Erythroblast (primary cell): ENCODE results near the gene MCTP1.
A peak's percentile ranks its signal among the peaks of the same experiment; 100 is the strongest.

Source experiments
- DNase-seq, 2 experiments: peaks; one replicate each; lab custom pipeline; 2025; lab: John Stamatoyannopoulos, UW
- GATA1 ChIP-seq: IDR thresholded peaks from 2 replicates; pipeline ENCODE4 v1.6.1; 2011; ENCODE audit warnings: low read depth, mild to moderate bottlenecking, control low read depth, low read length, moderate library complexity
- POLR2A ChIP-seq: IDR thresholded peaks from 2 replicates; pipeline ENCODE4 v1.6.1; 2011; ENCODE audit warnings: mild to moderate bottlenecking, low read length

The MCTP1 gene

DNA sequence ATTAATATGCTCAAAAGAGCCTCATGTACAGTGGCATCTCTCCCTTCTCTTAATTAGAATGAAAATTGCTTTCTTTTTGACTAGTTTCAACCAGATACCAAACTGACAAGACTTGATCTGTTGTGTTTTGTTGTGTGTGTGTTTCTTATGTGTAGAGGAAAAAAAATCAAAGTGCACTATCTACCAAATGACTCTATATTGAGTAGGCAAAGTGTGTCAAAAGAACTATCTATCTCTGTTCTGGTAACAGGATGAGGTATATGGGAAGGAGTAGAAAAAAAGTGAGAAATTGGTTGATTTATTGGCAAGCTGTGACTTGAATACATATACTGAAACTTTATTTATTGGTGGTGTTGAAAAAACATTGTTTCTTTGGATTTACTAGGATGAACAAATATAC is 476.4 kb downstream of the MCTP1 start:
- no peak for TF ChIP-seq GATA1
- no peak for TF ChIP-seq POLR2A

DNA sequence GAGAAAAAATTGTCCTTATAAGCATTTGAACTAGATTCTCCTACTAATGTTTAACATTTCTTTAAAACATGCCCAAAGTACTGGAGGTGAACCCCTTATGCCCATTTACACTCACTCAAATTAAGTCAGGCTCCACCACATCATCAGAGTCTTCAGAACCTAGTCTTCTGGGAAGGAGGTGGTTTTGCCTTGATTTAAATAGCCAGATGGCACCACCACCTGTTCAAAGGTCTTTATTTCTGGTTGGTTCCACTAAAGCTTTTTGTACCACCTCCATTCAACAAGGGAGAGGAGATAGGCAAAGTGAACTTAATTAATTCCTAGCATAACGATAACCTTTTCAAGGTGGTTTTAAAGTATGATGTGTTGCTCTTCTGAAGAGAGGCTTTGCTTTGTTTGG is 476.9 kb downstream of the MCTP1 start:
- no peak for DNase-seq
- TF ChIP-seq GATA1: no peak

More for the DNA sequence above, 476.4 kb downstream of the MCTP1 start:
- no peak for DNase-seq

DNA sequence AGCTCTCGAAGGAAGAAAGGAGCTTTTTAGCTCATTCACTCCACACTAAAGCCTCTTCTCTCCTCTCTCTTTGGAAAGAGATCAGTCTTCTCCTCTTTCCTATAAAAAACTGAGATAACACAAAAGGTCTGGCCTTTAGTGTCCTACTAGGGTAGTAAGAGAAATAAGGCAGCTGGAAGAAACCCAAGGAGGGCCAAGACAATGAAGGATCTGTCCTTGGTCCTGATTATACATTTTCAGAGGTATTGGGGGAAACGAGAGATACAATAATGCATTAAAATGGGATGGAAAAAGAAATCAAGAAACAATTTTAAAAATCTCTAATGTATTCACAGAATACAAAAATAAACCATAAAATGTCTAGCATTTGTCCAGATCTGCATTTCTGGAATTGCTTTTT is 482.4 kb downstream of the MCTP1 start:
- peak in 1 of 2 experiments; percentile 3 for DNase-seq
- TF ChIP-seq GATA1 (no peak), POLR2A (no peak)

DNA sequence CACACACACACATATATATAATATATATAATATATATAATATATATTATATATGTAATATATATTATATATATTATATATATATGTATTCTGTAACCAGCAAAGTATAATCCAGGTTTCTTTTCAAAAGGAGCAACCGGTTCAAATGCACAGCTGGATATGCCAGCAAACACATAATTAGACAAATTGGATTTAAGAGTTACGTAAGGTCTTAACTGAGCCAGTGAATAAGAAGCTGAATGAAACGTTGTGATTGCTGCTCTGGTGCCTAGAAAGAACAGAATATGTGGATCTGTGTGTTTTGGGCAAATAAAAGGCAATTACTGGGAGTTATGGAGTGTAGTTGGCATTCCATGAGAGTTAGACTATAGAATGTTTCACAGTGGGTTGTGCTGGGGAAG is 488.3 kb downstream of the MCTP1 start:
- TF ChIP-seq GATA1 (no peak), POLR2A (no peak)
- DNase-seq: no peak

DNA sequence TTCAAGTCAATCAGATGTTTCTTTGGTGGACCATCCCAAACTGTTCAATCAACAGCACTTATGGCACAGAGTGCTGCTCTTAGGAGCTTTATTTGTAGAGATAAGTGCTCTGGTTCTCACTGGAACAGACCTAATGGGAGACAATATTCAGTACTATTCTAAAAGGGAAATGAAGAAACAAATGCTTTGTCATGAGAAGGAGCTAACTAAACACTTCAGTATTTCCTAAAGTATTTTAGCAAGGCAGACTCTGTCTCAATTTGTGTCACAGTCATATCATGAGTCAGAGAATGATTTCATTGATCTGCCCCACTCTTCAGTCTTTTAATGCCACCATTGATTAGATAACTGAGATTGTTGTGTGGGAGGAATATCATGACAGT is 491.1 kb downstream of the MCTP1 start:
- no peak for TF ChIP-seq POLR2A
- no peak for TF ChIP-seq GATA1

DNA sequence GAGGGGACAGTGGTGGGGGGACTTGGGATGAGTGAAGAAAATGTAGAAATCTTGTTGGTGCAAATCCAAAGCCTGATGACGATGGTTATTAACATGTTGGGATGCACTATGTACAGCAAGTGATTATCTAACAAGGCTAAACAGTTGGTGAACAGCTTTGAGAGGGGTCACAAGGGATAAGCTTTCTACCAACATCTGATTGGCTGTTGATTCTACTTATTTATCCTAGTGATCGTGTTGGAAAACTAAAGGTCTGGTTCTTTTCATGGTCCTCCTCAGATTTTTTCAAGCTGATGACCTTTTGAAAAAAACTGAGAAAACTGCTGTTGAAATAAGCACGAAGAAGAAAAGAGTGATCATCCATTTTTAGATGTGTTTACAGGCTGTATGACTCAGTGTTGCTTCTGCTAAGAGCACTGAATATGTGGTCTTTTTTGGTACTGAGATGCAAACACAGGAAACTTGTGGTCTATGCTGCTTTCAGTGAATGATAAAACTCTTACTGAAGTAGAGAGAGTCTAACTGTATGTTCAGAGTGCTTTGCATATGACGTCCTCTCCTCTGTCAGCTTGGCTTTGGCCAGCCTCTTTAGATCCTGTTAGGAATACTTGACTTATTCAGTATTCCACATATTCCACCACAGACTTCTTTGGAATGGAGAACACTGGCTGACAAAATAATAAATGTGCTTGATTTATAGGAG is 491.6 kb downstream of the MCTP1 start:
- TF ChIP-seq POLR2A (no peak), GATA1 (no peak)
- no peak for DNase-seq

More for the DNA sequence above, 491.1 kb downstream of the MCTP1 start:
- DNase-seq: no peak

DNA sequence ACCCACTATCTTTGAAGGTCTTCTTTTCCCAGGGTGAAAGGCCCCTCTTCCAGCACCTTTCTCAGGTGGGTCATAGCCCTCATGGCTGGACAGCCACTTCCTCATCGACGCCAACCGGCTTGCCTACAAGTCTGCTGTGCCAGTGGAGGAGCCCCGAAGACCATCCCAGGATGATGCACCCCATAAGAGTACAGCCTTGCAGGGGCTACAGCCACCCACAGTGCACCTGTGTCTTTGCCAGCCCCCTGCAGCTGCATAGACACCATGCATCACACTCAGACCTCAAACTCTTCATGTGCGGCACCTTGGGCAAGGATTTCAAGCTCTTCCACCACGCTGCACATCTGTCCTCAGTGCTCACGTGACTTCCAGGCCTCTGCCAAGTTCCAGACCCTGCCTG is 493.1 kb downstream of the MCTP1 start:
- no peak for TF ChIP-seq POLR2A
- TF ChIP-seq GATA1: no peak
- DNase-seq: no peak

DNA sequence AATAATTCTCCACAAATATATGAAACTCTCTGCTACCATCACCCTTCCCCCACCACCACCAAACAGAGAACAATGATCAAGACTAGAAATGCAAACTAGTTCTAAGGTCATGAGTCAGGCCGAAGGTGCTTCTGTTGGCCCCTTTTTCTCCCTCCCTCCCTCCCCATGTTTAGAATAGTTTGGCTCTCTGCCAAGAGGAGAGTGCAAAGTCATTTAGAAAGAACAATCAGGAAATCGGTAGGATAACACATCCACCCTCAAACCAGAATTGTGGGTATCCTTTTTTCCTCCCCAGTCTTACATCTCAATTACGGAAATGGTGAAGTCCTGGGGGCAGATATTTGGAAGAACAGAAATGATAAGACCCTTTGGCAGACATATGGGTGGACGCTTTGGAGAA is 496.4 kb downstream of the MCTP1 start:
- DNase-seq: no peak
- TF ChIP-seq GATA1 (no peak), POLR2A (no peak)

DNA sequence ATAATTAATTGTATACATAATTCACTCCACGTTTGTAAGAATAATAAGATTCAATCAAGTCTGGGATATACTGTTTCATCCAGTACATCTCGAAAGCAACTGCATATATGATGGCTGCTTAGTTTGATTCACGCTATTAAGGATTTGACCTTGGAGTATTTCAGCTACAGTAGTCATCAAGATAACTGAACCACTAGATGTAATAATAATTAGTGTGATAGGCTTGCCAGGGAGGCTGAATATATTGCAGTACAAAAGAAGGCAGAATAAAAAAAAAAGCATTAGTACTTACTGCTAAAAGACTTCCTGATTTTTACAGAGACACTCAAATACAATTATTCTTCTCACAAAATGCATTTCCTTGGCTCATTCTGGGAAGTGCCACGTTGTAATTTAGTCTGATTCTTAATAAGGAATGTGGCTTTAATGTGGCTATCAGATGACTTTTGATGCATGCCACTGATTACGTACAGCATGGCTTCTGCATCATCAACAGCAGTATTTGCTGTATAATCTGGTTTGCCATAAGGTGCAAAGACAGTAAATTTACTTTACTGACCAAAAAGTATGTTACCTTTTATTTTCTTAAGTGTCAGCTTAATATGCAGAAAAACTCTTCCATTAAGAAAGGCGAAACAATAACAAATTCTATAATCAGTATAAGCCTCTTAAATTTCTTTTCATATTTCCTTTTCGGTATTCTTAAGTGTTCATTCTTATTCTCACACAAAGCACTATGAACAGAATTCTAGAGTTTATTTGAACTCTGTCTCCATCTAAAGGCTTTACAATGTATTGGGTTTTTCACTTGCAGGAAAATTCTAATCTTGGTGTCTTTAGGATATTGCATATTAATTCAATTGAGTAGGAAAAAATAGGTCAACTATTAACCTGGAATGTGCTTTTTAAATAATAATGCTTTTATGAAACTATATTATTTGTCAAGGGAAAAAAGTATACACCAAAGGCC is 500.1 kb downstream of the MCTP1 start:
- TF ChIP-seq GATA1: no peak
- no peak for TF ChIP-seq POLR2A
- no peak for DNase-seq

DNA sequence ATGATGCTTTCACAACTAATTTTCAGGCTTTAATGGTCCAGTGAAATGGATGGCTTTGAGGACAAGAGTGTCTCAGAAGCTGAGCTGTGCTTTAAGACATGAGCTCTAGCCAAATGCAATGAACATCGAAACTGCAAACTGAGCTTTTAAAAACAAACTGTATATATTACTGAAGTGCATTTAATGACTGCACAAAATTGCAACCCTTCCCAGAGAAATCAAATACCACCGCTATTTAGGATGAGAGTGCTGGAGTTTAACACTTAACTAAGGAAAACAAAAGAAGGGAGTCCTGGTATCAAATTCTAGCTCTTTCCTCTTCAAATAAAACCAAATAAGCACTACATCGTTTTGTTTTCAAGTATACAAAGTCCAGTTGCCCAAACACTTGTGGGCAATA is 502.5 kb downstream of the MCTP1 start:
- DNase-seq: no peak
- TF ChIP-seq POLR2A (no peak), GATA1 (no peak)

DNA sequence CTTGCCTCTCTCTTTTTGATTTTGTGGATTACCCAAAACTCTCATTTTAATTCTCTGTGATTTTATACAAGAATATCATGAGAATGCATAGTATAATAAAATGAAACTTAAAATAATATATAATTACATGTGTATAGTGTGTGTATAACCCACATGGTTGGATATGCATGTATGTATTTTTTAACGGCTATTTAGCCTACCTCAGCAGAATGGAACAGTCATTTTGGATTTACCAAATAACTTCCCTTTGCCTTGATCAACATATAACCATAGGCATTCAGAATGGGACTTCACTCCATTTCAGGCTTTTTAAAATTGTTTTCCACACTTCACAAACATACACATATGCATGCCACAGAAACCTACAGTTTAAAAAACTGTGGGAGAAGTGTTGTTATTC is 505.2 kb downstream of the MCTP1 start:
- no peak for TF ChIP-seq GATA1
- TF ChIP-seq POLR2A: no peak
- no peak for DNase-seq

DNA sequence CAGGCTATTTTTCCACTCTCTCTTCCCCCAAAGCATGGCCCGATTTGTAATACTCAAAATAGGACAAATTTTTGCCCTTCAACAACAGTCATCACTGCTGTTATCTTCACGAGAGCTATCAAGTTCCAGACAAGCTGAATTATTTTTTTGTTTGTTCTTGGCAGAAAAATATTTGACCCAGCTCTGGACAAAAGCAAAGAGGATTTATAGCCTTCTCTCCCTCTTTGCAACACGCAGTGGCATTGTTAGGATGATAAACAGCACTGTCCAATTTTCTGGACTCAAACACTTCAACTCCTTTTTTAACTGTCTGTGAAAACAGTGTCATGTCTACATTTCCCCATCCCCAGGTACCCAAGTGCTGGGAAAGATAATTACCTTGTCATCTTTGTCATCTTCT is 506.2 kb downstream of the MCTP1 start:
- no peak for DNase-seq
- TF ChIP-seq GATA1 (no peak), POLR2A (no peak)

DNA sequence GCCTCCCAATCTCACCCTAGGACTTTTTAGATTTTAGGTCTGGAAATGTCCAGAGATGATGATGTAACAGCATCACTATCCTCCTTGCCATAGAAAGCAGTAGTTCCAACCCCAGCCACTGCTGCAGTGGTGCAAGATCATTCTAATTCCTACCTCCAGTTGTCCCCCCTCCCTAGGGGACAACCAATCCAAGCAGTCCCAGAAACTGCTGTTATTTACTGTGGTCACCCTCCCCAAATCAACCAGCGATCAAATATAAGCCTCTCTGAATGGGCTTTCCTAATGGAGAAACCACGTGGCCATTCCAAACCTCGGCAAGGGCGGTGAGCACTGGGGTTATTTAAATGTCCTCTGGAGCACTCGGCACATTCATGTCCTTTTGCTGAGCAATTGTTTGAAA is 506.6 kb downstream of the MCTP1 start:
- no peak for DNase-seq
- no peak for TF ChIP-seq GATA1
- no peak for TF ChIP-seq POLR2A

DNA sequence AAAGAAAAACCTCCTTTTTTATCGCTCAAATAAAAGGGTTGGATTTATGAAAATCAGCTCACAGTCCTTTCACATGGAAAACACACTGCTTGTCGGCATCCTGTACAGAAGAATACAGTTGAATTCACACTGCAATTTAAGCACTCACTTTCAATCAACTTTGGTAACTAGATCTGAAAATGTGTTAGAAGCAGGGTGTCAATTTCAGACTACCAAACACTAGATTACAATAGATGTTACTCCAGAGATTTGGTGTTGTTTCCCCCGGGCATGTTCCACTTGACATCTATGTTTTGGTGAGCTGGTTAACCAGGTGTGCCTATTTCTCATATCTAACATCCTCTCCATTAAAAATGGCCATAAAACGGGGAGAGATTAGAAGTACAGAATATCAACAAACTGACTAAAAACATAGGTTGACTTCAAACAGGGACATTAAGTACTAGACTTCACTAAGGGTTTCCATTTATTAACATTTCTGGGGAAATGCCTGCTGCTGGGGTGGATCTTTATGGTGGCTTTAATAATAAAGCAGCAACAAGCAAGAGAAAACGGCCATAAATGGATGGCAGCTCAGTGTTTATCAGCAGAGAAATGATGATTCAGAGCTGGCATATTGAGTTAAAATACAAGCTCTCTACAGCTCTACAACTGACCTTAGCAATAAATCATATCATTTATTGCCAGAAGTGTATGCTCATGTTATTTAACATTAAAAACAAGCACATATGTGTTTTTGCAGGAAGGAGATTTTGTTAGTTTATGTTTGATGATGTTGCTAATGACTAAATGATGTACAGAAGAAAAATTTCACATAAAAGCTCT is 507.6 kb downstream of the MCTP1 start:
- DNase-seq: no peak
- TF ChIP-seq POLR2A (no peak), GATA1 (no peak)
